ENCODE data around the gene RAD23B.

Gene RAD23B

DNA sequence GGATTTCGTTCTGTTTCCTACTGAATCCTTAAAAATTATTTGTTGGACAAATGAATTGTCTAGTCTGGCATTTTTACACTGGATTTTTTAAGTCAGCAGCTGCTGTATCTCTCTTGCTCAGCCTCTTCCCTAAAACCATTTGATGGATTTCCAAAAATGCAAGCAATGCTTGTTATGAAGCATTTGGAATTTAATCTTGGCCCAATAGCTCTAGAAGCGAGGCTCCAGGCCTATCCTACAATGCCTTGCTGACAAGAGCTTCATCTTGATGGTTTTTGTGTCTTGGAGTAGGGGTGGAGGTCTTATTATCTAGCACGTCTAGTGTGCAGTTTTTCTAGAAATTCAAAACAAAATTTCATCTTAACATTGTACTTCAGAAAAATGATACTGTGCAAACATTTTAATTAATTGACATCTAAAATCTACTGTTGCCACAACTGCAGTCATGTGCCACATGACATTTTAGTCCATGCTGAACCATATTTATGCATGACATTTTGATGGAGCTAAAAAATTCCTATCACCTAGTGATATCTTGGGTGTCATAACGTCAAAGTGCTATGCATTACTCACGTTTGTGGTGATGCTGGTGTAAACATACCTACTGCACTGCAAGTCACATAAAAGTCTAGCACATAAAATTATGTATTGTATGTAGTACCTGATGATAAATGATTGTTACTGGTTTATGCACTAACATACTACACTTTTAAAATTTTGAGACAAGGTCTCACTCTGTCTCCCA lies 5.9 kb upstream of the RAD23B start:
- no peak for TF ChIP-seq ZNF274 (IDR thresholded peaks at IDR 0.05; ENCODE audit: low read depth, low read length)

DNA sequence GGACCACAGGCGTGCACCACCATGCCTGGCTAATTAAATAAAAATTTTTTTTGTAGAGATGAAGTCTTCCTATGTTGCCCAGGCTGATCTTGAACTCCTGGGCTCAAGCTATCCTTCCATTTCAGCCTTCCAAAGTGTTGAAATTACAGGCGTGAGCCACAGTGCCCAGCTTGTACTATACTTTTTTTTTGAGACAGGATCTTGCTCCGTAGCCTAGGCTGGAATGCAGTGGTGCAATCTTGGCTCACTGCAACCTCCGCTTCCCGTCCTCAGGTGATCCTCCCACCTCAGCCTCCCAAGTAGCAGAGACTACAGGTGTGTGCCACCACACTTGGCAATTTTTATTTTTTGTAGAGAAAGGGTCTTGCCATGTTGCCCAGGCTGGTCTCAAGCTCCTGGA lies 5.3 kb upstream of the RAD23B start:
- H3K4me3 ChIP-seq (ENCODE audit: low read length) = no peak overlapping the region

More for the DNA sequence above, 5.9 kb upstream of the RAD23B start:
- H3K4me3 ChIP-seq (ENCODE audit: low read length) = no peak overlapping the region

DNA sequence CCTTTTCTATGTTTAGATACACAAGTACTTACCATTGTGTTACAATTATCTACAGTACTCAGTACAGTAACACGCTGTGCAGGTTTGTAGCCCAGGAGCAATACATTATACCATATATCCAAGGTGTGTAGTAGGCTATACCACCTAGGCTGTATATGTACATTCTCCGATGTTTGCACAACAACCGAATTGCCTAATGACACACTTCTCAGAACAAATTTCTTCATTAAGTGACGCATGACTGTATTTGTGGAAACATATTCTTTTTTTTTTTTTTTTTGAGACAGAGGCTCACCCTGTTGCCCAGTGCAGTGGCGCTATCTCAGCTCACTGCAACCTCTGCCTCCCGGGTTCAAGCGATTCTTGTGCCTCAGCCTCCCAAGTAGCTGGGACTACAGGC lies 4.0 kb upstream of the RAD23B start:
- TF ChIP-seq ZNF274 (IDR thresholded peaks at IDR 0.05; ENCODE audit: low read depth, low read length) = no peak
- H3K4me3 ChIP-seq (ENCODE audit: low read length) = no peak overlapping the region

More for the DNA sequence above, 5.3 kb upstream of the RAD23B start:
- no peak for TF ChIP-seq ZNF274 (IDR thresholded peaks at IDR 0.05; ENCODE audit: low read depth, low read length)

DNA sequence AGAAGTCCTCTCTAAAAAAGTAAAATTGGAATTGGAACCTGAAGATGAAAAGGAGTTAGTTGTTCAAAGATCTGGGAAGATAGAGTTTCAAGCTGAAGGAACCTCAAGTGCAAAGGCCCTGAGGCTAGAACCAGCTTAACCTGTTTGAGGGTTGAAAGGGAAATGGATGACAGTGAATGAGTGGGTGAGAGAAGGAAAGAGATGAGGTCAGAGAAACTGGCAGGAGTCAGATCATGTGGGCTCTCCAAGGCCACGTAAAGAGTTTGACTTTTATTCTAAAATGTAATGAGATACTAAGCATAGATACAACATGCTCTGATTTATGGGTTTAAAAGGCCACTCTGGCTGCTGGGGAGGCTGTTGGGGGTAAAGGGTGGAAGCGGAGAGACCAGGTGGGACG lies 2.5 kb upstream of the RAD23B start:
- TF ChIP-seq ZNF274 (IDR thresholded peaks at IDR 0.05; ENCODE audit: low read depth, low read length) = no peak
- no peak overlapping the region for H3K4me3 ChIP-seq (ENCODE audit: low read length)

DNA sequence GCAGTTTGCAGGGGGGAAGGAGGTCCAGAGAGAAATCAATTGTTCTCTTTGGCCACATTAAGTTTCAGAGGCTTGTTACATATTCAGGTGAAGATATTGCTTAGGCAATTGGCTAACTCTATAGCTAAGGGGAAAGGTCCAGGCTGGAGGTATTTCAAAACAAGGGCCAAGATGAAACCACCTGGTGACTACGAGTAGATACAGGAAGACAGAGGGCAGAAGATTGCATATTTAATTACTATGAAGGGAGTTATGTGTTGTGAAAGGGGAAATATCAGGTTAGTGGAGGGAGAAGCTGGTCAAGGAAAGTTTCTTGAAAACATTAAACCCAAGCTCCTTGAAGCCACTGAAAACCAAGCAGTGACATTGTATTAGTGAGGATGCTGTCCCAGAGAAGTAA lies 1.9 kb upstream of the RAD23B start:
- TF ChIP-seq ZNF274 (IDR thresholded peaks at IDR 0.05; ENCODE audit: low read depth, low read length) = no peak
- no peak overlapping the region for H3K4me3 ChIP-seq (ENCODE audit: low read length)

DNA sequence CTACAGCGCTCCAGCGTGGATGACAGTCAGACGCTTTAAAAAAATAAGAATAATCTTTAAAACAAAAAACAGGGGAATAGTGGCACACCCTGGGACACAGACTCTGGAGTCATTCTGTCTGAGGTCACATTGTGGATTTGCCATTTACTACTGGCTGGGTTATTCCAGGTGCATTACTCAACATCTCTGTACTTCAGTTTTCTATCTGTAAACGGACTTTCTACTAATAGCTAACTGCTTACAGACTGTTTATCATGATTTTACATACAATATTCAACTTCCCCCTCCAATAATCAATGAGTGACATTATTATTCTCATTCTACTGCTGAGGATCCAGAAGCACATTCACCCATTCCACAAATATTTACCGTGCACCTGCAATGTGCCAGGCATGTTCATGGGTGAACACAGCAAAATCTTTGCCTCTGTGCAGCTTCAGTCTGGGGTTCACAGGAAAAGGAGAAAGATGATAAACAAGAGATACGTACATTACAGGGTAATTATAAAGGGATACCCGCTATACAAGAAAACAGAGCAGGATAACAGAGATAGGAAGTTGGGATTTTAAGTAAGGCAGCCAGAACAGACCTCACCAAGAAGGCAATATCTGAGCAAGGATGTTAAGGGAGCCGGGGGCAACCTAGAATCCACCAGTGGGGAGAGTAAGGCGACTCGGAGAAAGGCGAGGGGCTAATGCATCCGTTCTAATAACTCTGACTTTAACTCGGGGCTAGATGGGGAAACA lies 984 bp upstream of the RAD23B start:
- H3K4me3 ChIP-seq (ENCODE audit: low read length) = peak overlapping the region; percentile 74
- no peak for TF ChIP-seq ZNF274 (IDR thresholded peaks at IDR 0.05; ENCODE audit: low read depth, low read length)

DNA sequence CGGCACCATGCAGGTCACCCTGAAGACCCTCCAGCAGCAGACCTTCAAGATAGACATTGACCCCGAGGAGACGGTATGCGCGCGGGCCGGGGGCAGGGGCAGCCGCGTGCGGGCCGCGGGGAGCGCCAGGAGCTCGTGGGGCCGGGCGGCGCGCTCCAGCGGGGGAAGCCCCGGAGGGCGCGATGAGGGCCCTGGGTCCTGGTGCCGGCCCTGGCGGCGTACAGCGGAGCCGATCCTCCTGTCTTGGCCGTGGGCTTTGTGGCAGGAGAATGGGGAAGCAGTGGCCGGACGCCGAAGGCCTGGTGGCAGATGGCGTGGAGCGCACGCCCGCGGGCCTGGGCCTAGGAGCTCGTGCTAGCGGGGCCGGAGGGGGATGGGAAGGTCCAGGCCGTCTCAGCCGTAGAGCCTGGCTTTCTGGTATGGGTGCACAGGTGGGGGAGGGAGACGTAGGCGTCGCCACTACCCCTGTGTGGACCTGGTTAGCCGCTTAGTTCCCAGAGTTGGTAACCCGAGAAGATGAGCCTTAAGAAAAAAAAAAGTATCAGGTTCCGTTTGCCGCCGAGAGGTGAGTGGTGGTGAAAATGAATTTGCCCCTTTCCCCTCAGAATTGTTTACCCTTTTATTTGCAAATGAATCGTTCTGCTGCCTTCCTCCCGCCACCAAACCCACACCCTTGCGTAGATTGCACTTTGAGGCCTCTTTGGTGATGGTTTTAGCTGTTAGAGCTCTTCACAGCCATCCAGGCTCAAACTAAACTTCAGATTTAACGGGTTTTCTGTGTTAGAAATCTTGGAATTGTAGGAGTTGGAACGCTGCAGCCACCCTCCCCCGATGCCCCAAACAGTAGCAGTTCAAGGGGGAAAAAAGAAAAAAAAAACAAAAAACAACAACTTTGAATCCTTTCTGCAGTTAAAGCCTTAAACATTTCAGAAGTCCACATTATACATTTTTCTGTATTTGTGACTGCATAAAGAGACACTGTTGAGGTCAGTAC lies 841 bp downstream of the RAD23B start:
- TF ChIP-seq ZNF274 (IDR thresholded peaks at IDR 0.05; ENCODE audit: low read depth, low read length) = no peak
- peak overlapping the region; percentile 95 for H3K4me3 ChIP-seq (ENCODE audit: low read length)

DNA sequence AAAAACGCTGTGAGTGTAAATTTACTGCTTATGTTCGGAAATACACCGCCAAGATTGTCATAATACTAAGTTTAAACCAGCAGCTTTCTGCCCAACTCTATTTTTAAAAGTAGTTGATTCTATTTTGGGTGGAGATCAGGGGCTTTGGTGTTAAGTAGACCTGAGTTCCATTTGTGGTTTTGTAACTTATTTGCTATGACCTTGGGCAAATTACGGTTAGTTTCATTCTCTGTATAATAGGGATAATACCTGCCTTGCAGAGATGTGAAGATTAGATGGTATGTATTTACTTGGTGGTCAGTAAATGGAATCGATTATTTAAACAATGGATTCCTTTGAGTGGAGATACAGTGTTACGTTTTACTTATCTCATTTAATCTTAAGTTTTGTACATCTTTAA lies 1.6 kb downstream of the RAD23B start:
- peak overlapping the region; percentile 95; the same call in 1 of the 2 replicates for H3K4me3 ChIP-seq (ENCODE audit: low read length)
- TF ChIP-seq ZNF274 (IDR thresholded peaks at IDR 0.05; ENCODE audit: low read depth, low read length) = no peak

DNA sequence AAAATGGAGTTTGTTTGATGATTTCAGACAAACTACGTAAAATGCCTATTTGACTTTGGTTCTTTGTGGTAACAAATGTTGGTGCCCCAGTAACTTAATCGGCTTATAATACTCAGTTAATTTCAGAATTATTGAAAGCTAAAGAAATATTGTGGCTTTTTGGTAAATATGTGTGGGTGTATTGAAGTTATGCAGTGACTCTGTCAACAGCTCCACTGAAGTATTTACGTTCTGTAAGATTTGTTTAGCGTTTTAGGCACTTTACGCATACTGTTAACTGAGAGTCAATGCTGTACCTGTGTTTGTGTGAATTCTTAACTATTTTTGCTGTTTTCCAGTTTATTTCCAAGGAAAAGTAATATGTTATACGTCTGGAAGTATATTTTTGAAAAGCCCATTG lies 2.2 kb downstream of the RAD23B start:
- H3K4me3 ChIP-seq (ENCODE audit: low read length) = peak overlapping the region; percentile 95; the same call in 1 of the 2 replicates
- TF ChIP-seq ZNF274 (IDR thresholded peaks at IDR 0.05; ENCODE audit: low read depth, low read length) = no peak

DNA sequence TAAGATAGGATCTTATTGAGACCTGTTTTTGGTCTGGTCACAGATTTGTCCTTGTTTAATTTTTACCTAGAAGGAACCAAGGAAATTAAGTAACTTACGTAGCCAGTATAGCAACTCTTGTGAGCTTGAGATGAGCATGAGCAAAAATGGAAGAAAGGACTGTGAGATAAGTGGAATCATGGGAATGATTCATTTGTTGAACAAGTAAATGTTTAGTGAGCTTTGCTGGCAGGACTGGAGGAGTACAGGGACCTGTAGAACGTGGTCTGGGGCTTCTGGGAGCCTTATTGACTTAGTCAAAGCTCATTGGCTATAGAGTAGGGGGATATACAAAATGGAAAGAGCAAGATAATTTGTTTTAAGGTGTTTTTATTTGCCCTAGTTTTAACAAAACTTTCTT lies 3.0 kb downstream of the RAD23B start:
- H3K4me3 ChIP-seq (ENCODE audit: low read length) = peak overlapping the region; percentile 33; the same call in 1 of the 2 replicates
- TF ChIP-seq ZNF274 (IDR thresholded peaks at IDR 0.05; ENCODE audit: low read depth, low read length) = no peak

DNA sequence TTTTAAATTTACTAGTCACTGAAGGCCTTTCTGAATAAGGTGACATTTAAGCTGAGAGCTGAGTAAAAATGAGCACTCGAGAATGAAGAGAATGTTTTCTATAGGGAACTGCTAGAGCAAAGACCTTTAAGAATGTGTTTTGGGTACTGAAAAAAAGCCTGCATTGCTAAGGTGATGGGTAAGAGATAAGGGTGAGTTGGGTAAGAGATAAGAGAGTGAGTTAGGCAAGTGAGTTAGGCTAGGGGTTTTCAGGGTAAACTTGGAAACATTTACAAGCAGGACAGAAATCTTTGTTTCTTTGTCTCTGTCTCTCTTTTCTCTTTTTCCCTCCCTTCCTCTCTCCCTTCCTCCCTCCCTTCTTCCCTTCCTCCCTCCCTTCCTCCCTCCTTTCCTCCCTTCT lies 5.6 kb downstream of the RAD23B start:
- H3K4me3 ChIP-seq (ENCODE audit: low read length) = no peak overlapping the region
- TF ChIP-seq ZNF274 (IDR thresholded peaks at IDR 0.05; ENCODE audit: low read depth, low read length) = no peak

DNA sequence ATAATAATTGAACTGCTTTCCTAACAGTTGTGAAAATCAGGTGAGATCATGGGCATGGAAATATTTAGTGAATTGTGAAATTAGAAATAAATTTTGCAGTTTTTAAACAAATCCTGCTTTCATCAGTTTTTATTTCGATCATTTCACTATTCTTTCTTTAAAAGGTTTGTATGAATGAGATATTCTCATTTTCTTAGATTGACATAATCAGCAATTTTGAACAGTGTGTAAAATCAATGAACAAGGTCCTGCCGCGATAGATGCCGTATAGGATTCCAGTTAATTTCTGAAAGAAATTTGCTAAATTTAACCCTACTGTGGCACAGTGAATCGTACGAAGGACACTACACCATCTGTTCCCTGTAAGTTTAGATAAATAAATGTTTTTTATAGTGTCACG lies 7.5 kb downstream of the RAD23B start:
- no peak for TF ChIP-seq ZNF274 (IDR thresholded peaks at IDR 0.05; ENCODE audit: low read depth, low read length)
- no peak overlapping the region for H3K4me3 ChIP-seq (ENCODE audit: low read length)

DNA sequence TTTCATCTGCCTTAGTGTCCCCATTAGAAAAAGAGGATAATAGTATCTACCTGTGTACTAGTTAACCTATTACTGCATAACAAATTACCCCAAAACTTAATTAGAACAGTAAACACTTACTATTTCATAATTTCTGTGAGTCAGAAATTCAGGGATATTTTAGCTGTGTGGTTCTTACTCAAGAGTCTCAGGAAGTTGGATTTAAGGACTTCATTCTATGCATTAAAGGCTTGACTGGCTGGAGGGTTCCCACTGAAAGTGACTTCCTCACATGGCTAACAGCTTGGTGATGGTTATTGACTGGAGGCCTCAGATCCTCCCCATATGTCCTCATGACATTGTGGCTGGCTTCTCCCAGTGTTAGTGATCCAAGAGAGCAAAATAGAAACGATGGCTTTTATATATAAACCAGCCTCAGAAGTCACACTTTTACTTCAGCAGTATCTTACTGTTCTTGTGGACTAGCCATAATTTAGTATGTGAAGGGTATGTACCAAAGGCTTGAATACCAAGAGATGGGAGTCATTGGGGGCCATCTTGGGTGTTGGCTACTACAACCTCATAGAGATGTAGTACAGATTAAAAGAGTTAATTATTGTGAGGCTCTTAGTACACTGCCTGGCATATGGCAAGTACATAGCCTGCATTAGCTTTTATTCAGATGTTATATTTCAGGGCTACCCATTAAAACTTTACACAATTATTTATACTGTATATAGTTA lies 9.9 kb downstream of the RAD23B start:
- TF ChIP-seq ZNF274 (IDR thresholded peaks at IDR 0.05; ENCODE audit: low read depth, low read length) = no peak

More for the DNA sequence above, 9.9 kb downstream of the RAD23B start:
- no peak overlapping the region for H3K4me3 ChIP-seq (ENCODE audit: low read length)
